Stimulated activated CD4-positive, alpha-beta T cell treated with anti-CD3 and anti-CD28 coated beads, Interleukin-12 subunit alpha, Interleukin-12 subunit beta, amount 100 ng/mL, for 24 hours (primary cell): Measurements from ENCODE around the gene MLLT3.
"Not testable (repeated sequence)": the region's sequence is repeated elsewhere in the genome, so short reads cannot be mapped to it uniquely, and the experiment has no call there.

Experiments
- DNase-seq, 2 experiments: peaks; one replicate each; pipeline ENCODE4 v3.0.0-alpha.2; 2020; ENCODE audit warnings: low read depth in 2 of 2

The MLLT3 gene

DNA sequence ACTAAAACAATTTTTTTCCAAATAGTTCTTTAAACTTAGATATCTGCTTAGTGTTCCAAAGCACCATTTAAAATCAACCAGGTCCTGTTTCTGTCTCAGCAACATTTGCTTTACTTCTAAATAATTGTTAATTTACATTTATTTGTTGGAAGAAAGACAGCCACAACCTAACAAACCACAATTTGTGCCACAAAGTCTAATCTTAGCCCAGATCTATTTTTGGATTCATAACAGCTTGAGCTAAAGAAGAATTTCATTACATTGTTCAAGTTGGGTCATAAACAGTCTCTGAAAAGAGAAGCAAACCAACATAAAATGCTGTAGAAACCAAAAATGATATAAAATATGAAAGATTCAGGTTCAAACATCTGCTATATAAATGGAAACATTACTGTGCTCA lies 24.4 kb downstream of the MLLT3 start:
- no peak for DNase-seq

DNA sequence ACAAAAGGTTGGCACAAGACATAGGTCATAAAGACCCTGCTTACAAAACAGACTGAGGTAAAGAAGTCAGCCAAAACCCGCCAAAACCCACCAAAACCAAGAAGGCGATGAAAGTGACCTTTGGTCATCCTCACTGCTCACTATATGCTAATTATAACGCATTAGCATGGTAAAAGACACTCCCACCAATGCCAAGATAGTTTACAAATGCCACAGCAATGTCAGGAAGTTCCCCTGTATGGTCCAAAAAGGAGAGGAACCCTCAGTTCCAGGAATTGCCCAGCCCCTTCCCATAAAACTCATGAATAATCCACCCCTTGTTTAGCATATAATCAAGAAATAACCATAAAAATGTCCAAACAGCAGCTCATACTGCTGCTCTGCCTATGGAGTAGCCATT lies 27.7 kb downstream of the MLLT3 start:
- no peak for DNase-seq

DNA sequence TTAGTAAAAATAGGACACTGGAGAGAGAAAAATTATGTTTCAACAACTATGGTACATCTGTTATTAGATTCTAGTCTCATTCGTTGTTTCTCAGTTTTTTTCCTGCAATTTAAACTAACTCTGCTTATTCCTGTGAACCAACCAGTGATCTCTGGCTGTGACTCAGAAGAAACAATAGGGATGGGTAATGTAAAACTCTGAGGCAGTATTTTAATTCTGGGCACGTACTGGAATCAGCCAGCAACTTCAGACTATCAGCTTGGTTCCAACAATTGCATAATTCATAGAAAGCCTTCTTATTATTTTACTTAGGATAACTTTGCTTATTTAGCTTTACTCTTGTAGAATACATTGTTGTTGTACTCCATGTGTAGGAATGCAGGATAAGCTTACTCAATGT lies 28.8 kb downstream of the MLLT3 start:
- no peak for DNase-seq

- DNase-seq, result no peak
Measured at GRCh38 chr9:20593105-20593504, 29.2 kb downstream of the MLLT3 start.

GRCh38 chr9:20592673-20593072 lies 29.6 kb downstream of the MLLT3 start:
- no peak for DNase-seq

GRCh38 chr9:20591223-20591622 lies 31.1 kb downstream of the MLLT3 start:
- DNase-seq, result no peak

- DNase-seq, result no peak
Measured at GRCh38 chr9:20584968-20585643, 37.2 kb downstream of the MLLT3 start.

- DNase-seq, result not testable (repeated sequence)
Measured at GRCh38 chr9:20583088-20583487, 39.2 kb downstream of the MLLT3 start.

DNA sequence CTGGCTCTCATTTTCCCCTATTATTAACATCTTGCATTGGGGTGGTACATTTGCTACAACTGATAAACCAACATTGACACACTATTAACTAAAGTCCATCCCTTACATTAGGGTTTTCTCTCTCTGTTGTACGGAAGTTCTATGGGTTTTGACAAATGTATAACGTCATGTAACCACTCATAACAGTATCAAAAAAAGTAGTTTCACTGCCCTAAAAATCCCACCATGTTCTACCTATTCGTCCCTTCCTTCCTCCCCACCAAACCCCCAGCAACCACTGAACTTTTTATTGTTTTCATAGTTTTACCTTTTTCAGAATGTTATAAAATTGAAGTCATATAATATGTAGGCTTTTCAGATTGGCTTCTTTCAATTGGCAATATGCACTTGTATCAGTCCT lies 40.1 kb downstream of the MLLT3 start:
- DNase-seq, result no peak

DNA sequence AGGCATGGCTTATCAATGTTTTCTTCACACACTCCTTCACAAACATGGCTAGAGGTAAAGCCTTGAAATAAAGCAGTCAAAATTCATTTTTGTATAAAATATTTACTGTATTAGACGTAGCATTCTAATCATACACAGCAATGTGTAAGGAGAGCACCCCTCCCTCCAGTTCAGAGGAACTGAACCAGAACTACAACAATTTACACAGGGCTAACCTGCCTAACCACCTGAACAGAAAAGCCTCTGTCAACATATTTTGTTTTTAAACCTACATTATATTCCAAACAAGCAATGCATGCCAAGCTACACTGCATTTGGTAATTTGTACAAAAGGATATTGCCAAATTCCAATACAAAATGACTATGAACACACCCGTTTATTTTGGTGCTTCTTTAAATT lies 41.6 kb downstream of the MLLT3 start:
- DNase-seq, result no peak

DNA sequence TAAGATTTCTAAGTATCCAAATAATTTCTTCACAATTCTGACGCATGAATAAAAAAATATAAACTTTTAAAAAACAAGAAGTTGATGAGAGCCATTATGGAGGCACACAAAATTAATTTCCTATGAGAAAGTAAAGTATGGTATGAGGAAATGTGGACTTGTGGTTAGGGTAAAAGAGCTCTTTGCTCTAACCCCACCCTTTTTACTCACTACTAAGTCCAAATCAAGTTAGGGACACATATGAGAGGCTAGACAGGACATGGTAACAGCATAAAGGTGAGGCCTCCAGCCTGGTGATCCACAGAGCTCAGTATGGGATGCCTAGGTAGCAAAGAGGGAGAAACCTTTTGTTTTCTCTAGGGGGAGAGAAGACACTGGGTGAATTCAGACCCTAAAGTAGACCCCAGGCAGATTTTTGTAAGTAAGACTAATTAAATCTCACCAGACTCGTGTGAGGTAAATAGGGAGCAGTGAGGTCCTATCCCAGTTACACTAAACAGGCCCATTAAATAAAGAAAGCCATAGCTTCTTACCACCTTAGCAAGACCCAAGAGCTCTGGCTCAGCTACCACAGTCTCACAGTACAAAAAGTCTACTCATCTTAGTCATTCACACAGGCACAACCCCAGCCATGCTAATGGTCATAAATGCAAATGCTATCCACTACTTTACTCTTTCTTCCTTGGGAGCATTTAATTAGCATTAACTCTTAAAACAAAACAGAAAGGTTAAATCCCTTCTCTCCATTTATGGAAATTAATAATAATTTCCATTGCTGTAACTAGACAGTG lies 42.6 kb downstream of the MLLT3 start:
- no peak for DNase-seq

GRCh38 chr9:20573023-20573422 lies 49.3 kb downstream of the MLLT3 start:
- no peak for DNase-seq

- DNase-seq, result no peak
Measured at GRCh38 chr9:20570756-20571155, 51.5 kb downstream of the MLLT3 start.

DNA sequence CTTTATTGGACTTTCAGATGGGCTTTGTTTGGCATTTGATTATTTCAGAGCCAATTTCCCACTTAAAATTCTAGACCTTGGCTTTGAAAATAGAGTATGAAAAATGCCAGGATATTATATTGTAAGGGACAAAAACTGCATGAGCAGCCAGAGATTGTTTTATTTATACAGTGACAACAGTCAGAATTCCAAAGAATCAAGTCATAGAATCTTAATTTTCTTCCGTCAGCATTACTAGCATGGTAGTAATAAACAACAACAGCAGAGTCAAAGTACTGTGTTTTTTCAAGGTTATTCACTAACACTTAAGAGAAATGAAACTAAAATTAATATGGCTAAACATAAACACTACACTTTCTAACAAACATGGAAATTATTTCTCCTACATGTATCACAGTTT lies 52.2 kb downstream of the MLLT3 start:
- no peak for DNase-seq

GRCh38 chr9:20569525-20569924 lies 52.8 kb downstream of the MLLT3 start:
- DNase-seq, result no peak

GRCh38 chr9:20568400-20568799 lies 53.9 kb downstream of the MLLT3 start:
- no peak for DNase-seq

DNA sequence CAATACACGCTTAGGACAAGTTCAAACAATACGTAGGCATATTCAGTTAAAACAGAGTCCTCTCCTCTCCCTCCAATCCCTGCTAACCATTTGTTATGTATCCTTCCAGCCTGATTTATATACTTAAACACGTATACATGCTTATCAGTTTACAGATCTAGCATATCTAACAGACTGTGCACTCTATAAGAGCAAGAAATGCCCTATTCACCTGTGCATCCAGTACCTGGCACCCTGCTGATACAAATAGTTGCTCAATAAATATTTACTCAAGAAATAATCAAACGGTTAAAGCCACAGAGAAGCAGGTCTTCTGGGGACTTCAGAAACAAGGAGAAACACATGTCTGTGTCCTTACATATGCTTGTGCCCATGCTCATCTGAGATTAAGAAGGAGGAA lies 55.9 kb downstream of the MLLT3 start:
- DNase-seq, result no peak

GRCh38 chr9:20564650-20565049 lies 57.6 kb downstream of the MLLT3 start:
- no peak for DNase-seq

GRCh38 chr9:20563917-20564316 lies 58.4 kb downstream of the MLLT3 start:
- DNase-seq, result no peak

DNA sequence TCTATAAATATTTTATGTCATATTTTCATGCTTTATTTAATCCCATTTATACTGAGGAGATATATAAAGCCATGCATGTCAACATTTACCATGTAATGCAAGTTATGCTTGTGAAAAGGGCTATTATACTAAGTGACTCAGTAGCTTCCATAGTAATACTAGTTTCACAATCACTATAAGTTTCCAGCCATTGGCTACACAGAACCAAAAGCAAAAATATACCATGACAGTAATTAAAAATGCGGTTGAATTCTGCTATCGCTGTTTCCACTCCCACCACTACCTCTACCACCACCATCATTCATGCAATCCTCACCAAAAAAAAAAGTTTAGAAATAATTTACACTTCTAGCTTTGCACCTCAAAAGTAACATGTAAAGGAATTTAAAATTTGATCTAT lies 60.2 kb downstream of the MLLT3 start:
- DNase-seq, result no peak

DNA sequence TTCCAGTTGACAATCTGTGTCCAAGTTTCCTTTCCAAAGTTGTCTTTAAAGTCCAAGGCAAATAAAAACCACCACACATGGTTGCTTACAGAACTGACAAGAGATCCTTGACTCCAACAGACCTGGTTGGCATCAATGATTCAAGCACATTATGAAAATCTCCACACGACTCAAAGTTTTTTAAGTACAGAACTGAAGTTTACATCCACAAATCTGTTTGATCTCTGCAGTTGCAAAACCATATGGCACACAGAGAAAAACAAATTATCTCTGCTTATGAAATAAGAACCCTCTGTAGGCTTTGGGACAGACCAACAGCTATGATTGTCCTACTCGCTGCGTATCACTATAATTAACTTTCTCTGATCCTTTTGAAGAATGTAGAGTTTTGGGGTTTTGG lies 60.8 kb downstream of the MLLT3 start:
- no peak for DNase-seq

DNA sequence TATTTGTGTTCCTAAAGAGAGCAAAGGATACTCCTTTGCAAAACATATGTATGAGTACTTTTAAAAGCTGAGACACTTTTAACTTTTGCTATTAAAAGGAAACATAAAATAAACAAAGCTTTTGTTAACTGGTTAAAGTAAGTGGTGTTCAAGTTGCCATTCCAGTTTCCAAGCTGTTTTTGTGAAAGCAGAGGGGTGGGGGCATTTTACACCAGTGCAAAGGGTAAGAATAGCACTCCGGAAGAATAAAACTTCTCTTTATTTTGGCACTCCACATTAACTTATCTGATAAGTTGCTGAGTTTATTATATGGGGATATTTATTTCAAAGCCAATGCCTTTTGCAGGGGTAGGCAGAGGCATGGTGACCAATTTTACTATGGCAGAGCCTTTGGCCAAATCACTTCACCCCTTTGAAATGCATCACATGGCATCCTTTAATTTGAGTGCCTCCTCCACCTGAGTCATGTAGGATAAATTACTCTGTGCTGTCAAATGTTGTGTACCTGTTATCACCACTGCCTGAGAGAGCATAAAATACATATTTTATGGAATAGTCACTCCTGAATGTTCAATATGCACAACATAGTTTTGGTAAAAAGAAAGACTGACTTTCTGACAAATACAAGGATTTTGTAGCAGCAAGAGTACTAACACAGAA lies 62.9 kb downstream of the MLLT3 start:
- no peak for DNase-seq

DNA sequence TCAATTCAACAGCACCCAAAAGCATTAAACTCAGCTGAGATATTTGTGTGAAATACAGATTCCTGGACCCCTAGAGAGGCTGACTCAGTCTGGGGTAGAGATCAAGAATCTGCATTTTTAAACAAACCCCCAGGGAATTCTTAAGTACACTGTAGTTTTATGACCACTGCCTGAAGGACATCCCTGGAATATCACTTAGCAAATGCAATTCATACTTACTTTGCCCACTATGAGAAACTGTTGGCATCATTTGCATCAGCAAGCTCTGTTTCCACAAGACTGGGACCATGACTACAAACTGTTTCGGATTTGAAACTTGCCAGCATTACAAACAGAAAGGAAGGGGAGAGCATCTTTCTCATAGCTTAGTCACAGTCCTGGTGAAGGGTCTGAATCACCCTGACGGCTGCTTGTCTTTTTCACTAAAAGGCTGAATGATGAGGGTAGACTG lies 63.7 kb downstream of the MLLT3 start:
- peak; percentile 5 to 6 for DNase-seq
